Right forelimb (tissue), 1 donor: ENCODE results near the gene MRM3.
"Not testable (repeated sequence)": the region's sequence is repeated elsewhere in the genome, so short reads cannot be mapped to it uniquely, and the experiment has no call there.

Source experiments
- DNase-seq: peaks from one replicate; pipeline ENCODE4 v3.0.0-alpha.2; 2018

Gene MRM3

GRCh38 chr17:828761-829160 lies 46.6 kb downstream of the MRM3 start:
- no peak for DNase-seq

DNA sequence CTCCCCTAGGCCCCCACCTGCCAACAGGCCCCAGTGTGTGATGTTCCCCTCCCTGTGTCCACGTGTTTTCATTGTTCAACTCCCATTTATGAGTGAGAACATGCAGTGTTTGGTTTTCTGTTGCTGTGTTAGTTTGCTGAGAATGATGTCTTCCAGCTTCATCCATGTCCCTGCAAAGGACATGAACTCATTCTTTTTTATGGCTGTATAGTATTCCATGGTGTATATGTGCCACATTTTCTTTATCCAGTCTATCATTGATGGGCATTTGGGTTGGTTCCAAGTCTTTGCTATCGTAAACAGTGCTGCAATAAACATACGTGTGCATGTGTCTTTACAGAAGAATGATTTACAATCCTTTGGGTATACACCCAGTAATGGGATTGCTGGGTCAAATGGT lies 47.5 kb downstream of the MRM3 start:
- not testable (repeated sequence) for DNase-seq

DNA sequence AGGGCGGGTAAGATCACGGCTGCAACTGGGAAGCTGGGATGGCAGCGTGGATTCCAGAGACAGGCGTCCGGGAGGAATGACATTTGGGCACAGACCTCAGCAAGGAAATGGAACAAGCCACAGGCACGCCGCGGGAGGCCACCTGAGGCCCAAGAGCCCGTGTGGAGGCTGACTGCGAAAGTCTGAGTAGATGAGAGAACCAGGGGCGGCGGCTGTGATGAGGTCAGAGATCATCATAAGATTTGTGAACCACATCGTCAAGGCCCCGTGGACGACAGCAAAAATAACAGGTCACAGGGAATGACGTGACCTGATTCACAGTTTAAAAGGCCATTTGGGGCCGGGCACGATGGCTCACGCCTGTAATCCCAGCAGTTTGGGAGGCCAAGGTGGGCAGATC lies 48.2 kb downstream of the MRM3 start:
- no peak for DNase-seq

- DNase-seq = no peak
Observed at GRCh38 chr17:830950-831349, 48.8 kb downstream of the MRM3 start.

DNA sequence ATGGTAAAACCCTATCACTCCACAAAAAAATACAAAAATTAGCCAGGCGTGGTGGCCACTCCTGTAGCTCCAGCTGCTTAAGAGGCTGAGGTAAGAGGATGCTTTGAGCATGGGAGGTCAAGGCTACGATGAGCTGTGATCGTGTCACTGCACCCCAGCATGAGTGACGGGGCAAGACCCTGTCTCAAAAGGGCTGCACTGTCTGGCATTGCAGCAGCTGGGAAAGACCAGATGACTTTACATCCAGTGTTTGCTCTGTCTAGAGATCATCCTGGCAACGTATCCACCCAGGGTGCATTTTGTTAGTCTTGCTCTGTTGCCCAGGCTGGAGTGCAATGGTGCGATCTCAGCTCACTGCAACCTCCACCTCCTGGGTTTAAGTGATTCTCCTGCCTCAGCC lies 52.0 kb downstream of the MRM3 start:
- DNase-seq = no peak

DNA sequence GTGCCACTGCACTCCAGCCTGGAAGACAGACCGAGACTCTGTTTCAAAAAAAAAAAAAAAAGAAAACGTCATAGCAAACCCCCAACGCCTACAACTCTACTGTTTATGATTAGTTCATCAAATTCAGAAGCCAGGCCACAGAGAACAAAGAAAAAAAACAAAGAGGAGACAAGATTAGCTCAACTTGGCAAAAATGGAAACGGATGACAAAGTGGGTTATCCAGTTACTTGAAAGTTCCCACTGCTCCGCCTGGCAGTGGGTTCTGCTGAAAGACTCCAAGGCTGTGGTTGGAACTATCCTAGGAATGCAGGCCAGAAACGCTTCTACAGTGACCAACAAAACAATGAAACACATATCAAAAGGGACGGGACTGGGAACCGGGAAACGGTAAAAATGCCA lies 53.1 kb downstream of the MRM3 start:
- DNase-seq = peak; percentile 65

- DNase-seq = not testable (repeated sequence)
Observed at GRCh38 chr17:835721-836120, 53.6 kb downstream of the MRM3 start.

DNA sequence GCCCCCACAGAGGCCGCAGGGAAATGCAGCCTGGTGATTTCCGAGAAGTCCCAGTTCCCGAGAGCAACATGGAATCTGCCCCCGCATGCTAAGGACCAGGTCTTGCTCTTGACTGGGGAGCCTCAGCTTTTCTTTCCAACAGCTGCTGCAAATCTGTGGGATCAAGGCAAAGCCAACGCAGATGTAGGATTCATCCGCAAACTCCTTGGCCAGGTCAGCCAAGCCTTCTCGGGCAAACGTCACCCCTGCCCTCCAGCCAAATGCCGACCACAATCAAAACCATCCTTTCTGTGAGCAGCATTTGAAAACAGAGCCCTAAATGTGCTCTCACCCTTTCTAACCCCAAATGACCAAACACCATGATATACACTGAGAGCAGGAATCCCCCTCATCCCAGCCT lies 54.0 kb downstream of the MRM3 start:
- DNase-seq = no peak

- no peak for DNase-seq
Observed at GRCh38 chr17:838486-838885, 56.3 kb downstream of the MRM3 start.

DNA sequence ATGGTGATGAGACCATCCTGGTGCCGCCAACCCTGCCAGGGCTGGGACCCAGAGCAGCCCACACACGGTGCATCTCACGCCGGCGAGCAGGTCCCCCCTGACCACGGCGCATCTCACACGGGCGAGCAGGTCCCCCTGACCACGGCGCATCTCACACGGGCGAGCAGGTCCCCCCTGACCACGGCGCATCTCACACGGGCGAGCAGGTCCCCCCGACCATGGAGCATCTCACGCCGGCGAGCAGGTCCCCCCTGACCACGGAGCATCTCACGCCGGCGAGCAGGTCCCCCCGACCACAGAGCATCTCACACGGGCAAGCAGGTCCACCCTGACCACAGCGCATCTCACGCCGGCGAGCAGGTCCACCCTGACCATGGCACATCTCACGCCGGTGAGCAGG lies 59.2 kb downstream of the MRM3 start:
- DNase-seq = no peak
